GM12865 (cell line): Measurements from ENCODE around the gene KCTD10.

Experiments used
- DNase-seq: peaks from one replicate; pipeline ENCODE4 v3.0.0; 2010; ENCODE audit warnings: low read depth
- H3K4me3 ChIP-seq: 2 replicates; pipeline ENCODE4 v1.5.1; 2011; ENCODE audit warnings: mild to moderate bottlenecking, low read depth, low read length, control low read depth
- TF ChIP-seq, protein P1 (sequence below): IDR thresholded peaks from 2 replicates; pipeline ENCODE4 v1.5.1; 2011; ENCODE audit warnings: low read length, control low read depth, low read depth, inconsistent platforms; ENCODE audit not compliant: insufficient read depth; ENCODE audit errors: missing control alignments

The KCTD10 gene

DNA sequence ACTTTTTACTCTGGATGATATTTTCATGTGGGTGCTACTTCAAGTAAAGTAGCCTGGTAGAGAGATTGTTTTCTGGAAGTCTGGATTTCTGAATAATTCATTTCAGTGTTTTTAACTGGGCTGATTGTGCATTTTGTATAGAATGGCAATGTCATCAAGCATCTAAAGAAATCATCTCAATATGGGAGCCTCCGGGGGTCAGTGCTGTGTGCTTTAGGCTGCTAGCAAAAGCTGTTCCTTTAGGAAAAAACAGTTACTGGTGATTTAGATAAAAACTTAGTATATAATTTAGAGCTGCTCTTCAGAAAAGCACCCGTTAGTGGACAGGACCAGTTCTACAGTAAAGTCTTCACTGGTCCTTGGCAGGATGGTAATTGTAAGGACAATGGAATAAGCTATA lies 5.4 kb upstream of the KCTD10 start:
- TF ChIP-seq, protein P1, sequence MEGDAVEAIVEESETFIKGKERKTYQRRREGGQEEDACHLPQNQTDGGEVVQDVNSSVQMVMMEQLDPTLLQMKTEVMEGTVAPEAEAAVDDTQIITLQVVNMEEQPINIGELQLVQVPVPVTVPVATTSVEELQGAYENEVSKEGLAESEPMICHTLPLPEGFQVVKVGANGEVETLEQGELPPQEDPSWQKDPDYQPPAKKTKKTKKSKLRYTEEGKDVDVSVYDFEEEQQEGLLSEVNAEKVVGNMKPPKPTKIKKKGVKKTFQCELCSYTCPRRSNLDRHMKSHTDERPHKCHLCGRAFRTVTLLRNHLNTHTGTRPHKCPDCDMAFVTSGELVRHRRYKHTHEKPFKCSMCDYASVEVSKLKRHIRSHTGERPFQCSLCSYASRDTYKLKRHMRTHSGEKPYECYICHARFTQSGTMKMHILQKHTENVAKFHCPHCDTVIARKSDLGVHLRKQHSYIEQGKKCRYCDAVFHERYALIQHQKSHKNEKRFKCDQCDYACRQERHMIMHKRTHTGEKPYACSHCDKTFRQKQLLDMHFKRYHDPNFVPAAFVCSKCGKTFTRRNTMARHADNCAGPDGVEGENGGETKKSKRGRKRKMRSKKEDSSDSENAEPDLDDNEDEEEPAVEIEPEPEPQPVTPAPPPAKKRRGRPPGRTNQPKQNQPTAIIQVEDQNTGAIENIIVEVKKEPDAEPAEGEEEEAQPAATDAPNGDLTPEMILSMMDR = no peak
- H3K4me3 ChIP-seq = no peak overlapping the region
- no peak for DNase-seq

DNA sequence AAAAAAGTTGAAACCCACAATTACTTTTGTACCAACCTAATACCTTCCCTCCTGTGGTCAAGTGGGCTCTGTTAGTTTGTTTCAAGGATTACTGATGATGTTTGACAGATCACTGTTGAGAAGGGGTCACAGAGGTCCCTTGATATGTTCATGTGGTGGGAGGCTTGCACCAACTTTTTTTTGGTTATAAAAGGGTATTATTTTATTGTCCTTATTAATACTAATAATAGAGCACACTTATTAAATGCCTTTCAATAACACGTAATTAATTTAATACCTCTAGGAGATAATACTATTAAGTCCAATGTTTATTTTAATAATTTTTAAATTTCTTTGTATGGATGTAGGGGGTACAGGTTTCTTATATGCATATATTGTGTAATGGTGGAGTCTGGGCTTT lies 4.8 kb upstream of the KCTD10 start:
- DNase-seq = no peak
- TF ChIP-seq, protein P1 = no peak
- H3K4me3 ChIP-seq = no peak overlapping the region

DNA sequence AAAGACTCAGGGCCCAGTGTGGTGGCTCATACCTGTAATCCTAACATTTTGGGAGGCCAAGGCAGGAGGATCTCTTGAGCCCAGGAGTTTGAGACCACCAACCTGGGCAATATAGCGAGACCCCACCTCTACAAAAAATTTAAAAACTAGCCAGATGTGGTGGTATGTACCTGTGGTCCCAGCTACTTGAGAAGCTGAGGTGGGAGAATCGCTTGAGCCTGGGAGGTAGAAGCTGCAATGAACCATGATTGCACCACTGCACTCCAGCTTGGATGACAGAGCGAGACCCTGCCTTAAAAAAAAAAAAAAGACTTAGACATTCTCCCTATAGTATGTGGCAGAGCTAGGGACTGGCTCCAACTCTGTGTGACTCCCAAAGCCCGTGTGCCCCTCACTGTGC lies 3.3 kb upstream of the KCTD10 start:
- DNase-seq = no peak
- no peak overlapping the region for H3K4me3 ChIP-seq
- TF ChIP-seq, protein P1 = no peak

DNA sequence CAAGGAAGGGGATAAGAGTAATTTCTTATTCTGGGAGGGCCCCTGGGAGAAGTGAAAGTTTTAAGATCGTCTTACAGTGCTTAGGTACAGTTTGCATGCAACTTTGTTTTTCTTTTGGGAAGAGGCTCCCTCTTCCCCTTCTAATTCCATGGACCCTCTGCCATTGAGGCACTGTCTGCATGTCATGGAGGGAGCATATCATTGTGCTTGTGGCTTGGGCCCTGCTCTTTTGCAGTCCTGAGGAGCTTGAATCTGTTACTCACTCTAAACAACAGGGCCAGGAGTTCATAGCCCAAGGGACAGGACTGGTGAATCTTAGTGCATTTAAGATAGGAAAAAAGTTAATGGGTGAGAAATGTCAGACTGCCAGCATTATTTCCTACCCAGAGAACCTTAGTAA lies 2.7 kb upstream of the KCTD10 start:
- TF ChIP-seq, protein P1 = no peak
- DNase-seq = no peak
- no peak overlapping the region for H3K4me3 ChIP-seq

DNA sequence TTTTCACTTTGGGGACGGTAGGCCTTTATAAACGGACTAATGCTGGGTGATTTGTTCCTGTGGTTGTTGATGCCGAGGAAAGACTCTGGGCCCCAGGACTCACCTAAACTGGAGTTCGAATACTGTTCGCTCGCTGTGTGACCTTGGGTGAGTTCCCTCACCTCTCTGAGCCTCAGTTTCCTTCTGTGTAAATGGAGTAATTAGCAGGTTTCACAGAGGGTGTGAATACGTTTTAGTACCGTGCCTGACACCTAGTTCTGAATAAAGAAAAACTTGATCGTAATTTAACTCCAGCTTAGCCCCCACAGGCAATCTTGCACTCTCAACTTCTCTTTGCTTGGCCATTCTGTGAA lies 839 bp upstream of the KCTD10 start:
- H3K4me3 ChIP-seq = peak overlapping the region; percentile 95
- TF ChIP-seq, protein P1 = no peak
- DNase-seq = no peak

DNA sequence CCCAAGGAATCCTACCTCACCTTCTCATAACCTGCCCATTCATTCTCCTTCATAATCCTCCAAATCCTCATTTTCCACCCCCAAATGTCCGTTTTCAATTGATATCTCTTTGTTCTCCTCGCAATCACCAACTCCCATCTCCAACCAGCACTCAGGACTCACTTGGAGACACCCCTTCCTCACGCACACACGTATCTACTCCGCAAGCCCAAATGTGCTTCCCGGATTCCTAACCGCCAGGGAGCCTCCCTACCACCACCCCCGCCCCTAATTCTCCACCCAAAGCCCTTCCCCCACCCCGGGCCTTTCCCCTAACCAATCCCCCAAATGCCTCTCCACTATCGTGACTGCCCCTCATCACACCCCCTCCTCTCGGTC lies 304 bp downstream of the KCTD10 start:
- DNase-seq = no peak
- TF ChIP-seq, protein P1 = no peak
- peak overlapping the region; percentile 95 for H3K4me3 ChIP-seq

DNA sequence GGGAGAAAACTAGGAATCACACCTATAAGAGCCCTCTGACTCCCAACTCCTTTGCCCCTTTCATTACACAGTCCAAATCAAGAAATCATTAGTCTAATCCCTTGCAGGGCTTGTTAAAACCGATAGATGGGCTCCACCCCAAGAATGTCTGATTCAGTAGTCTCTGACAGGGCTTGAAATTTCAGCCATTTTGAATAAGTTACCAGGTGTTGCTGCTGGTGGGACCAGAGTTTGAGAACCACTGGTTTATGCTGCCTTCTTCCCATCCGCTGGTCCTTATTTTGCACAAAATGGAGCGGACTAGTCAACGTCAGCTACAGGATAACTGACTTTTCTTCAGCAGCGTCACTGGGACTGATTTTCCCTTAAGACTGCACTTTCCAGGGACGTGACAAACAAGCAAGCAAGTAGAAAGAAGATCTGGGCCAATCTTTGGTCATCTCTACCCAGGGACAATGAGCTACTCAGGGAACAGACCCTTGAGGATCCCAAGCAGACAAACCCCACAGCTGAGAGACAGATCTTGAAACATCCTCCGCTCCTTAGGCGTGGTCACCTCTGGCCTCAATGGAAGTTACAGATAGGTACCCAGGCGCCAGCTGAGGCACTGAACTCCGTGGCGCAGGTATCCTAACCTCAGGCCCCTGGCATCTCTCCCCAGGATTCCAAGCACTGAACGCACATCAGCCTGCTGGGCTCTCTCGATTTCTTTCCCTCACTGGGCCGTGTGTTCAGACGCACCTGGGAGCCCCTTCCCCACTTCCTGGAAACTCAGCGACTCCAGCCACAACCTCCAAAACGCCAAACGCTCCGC lies 900 bp downstream of the KCTD10 start:
- TF ChIP-seq, protein P1 = no peak
- DNase-seq = no peak
- H3K4me3 ChIP-seq = peak overlapping the region; percentile 95
